ENCODE data around the gene KCNQ5.

Gene KCNQ5

DNA sequence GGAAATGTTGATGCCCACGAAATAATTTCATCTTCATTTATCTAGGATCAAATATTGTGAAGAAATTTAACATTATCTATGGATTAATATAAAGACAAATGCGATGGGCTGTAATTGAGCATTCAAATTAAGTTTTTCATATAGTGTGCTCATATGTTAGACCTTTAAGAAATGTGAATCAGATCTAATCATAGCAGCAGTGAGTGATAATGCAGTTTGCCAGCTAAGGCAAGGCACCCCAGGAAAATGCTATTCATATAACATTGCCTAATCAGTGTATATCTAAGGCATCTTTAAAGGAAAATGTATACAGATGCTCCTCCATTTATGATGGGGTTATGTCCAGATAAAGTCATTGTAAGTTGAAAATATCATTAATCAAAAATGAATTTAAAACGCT, 135.2 kb downstream of the KCNQ5 start:
- no peaks in the 10 kb centered on the region for H3K9me3 ChIP-seq (ENCODE audit: control insufficient read depth, insufficient read depth, low read depth, low read length)
- TF ChIP-seq ZNF146 (tag by site-specific recombination; IDR thresholded peaks at IDR 0.05) (no peak), ZNF157 (tag by site-specific recombination; IDR thresholded peaks at IDR 0.05) (no peak), OVOL3 (tag by site-specific recombination; IDR thresholded peaks at IDR 0.05) (no peak), ZNF121 (tag by site-specific recombination; IDR thresholded peaks at IDR 0.05) (no peak), ZNF10 (tag by site-specific recombination; IDR thresholded peaks at IDR 0.05) (no peak), ZNF529 (tag by site-specific recombination; IDR thresholded peaks at IDR 0.05; ENCODE audit: insufficient replicate concordance) (no peak), ZNF350 (tag by site-specific recombination; IDR thresholded peaks at IDR 0.05) (no peak), ZNF426 (tag by site-specific recombination; IDR thresholded peaks at IDR 0.05) (no peak), ZNF785 (tag by site-specific recombination; IDR thresholded peaks at IDR 0.05) (no peak), ZNF560 (tag by site-specific recombination; IDR thresholded peaks at IDR 0.05; ENCODE audit: borderline replicate concordance) (no peak), ZNF623 (tag by site-specific recombination; IDR thresholded peaks at IDR 0.05) (no peak), PRDM6 (tag by site-specific recombination; IDR thresholded peaks at IDR 0.05) (no peak), ZNF791 (tag by site-specific recombination; IDR thresholded peaks at IDR 0.05) (no peak), ZFHX2 (tag by site-specific recombination; conservative IDR thresholded peaks at IDR 0.05) (no peak), EGR2 (tag by site-specific recombination; IDR thresholded peaks at IDR 0.05; ENCODE audit: low read depth) (no peak), REST (tag by site-specific recombination; IDR thresholded peaks at IDR 0.05) (no peak)
- no peak overlapping the region for H3K4me3 ChIP-seq (ENCODE audit: low read depth, low read length)
- ChIA-PET CTCF (no interaction called here), POLR2A (no interaction called here)
- no peaks in the 10 kb centered on the region for H3K36me3 ChIP-seq (ENCODE audit: control insufficient read depth in 2 of 2, insufficient read depth in 1 of 2, low read length in 2 of 2)
- H3K4me1 ChIP-seq (ENCODE audit: control insufficient read depth, insufficient read depth, low read length), result 0 out of 2 replicates have a peak, but pooled peaks cover 3% of the 10 kb centered on the region
- no peak overlapping the region for H3K27ac ChIP-seq (ENCODE audit: extremely low read depth, low read depth, low read length)

- POLR2A ChIA-PET, result no interaction called here
- no peak for TF ChIP-seq ZNF830 (tag by site-specific recombination; IDR thresholded peaks at IDR 0.05; ENCODE audit: low read depth)
- TF ChIP-seq PATZ1 (tag by site-specific recombination; IDR thresholded peaks at IDR 0.05), result no peak
- no peak for TF ChIP-seq PRDM6 (tag by site-specific recombination; IDR thresholded peaks at IDR 0.05)
- TF ChIP-seq ZNF10 (tag by site-specific recombination; IDR thresholded peaks at IDR 0.05), result no peak
- Histone ChIP-seq H3K27ac (ENCODE audit: extremely low read depth, low read depth, low read length) (no peak overlapping the region), H3K4me1 (ENCODE audit: control insufficient read depth, insufficient read depth, low read length) (peaks cover 8% of the 10 kb centered on the region; the same call in 1 of the 2 replicates), H3K36me3 (ENCODE audit: control insufficient read depth in 2 of 2, insufficient read depth in 1 of 2, low read length in 2 of 2) (no peaks in the 10 kb centered on the region), H3K9me3 (ENCODE audit: control insufficient read depth, insufficient read depth, low read depth, low read length) (no peaks in the 10 kb centered on the region), H3K4me3 (ENCODE audit: low read depth, low read length) (no peak overlapping the region)
- CTCF ChIA-PET, result interaction anchor here (0.7 to 1.4 kb wide), 3 partner anchors 14 to 363 kb away, joined by 3 to 5 read pairs (median 3); no protein-coding TSS in a partner anchor
Measured at GRCh38 chr6:72757926-72758325, 136.1 kb downstream of the KCNQ5 start.

Data from HEK293 (cell line).